Measurements from ENCODE around the gene STPG4. TPM values are rescaled to one million over a fixed set of nuclear protein-coding genes. Genes with fewer than 3 reads are reported as not detected.
"Not testable (repeated sequence)": the region's sequence is repeated elsewhere in the genome, so short reads cannot be mapped to it uniquely, and the experiment has no call there.

STPG4 gene
- total RNA-seq, 3 donors from 2014 or later (not counting 1 experiment from before 2014, with no cell fraction given), result 0.21 to 0.65 TPM; not detected in 1

DNA sequence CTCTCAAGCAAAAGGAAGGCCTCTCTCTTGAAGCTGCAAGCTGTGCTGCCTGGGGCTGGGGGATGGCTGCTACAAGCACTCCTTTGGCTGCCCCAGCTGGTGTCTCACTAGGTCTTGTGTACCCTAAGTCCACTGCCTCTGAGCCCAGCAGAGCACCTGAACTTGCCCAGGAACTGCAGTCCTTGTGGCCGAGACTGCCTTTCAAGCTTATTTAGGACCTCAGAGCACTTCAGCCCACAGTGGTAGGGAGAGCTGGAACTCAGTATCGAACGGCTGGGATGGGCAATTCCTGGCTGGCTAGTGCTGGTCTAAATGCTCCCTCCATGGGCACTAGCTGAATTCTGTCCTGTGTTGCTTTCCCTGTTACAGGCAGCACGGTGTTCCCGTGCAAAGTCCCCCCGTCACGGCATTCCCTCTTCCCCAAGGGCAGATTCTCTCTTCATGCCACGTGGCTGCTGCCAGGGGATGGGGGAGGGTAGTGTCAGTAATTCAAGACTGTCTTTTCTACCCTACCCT is 25.9 kb downstream of the STPG4 start:
- peaks cover 5 to 7% of the 10 kb centered on the region in 2 donors for H3K27me3 Mint-ChIP-seq (ENCODE audit: low read depth in 2 of 2)
- Histone ChIP-seq H3K36me3 (ENCODE audit: control insufficient read depth, insufficient read depth, low read length) (no peaks in the 10 kb centered on the region), H3K4me3 (ENCODE audit: low read length) (no peak overlapping the region), H3K9me3 (ENCODE audit: control insufficient read depth, insufficient read depth, low read length) (no peaks in the 10 kb centered on the region), H3K27ac (ENCODE audit: low read length) (no peak overlapping the region), H3K27me3 (ENCODE audit: control insufficient read depth, insufficient read depth, low read length) (no peaks in the 10 kb centered on the region), H3K4me1 (ENCODE audit: control insufficient read depth, insufficient read depth, low read length) (no peaks in the 10 kb centered on the region)
- no peak overlapping the region for H3K27ac Mint-ChIP-seq
- intact Hi-C loops (cut with micrococcal nuclease), result no loop called here
- no peaks in the 10 kb centered on the region for H3K4me1 Mint-ChIP-seq
- ATAC-seq (no peak), DNase-seq (no peak)
- H3K36me3 Mint-ChIP-seq, result no peaks in the 10 kb centered on the region
- 96% methylated on average over 7 of the region's 8 CpGs for WGBS (ENCODE audit: insufficient coverage)
- TF ChIP-seq, protein P1, sequence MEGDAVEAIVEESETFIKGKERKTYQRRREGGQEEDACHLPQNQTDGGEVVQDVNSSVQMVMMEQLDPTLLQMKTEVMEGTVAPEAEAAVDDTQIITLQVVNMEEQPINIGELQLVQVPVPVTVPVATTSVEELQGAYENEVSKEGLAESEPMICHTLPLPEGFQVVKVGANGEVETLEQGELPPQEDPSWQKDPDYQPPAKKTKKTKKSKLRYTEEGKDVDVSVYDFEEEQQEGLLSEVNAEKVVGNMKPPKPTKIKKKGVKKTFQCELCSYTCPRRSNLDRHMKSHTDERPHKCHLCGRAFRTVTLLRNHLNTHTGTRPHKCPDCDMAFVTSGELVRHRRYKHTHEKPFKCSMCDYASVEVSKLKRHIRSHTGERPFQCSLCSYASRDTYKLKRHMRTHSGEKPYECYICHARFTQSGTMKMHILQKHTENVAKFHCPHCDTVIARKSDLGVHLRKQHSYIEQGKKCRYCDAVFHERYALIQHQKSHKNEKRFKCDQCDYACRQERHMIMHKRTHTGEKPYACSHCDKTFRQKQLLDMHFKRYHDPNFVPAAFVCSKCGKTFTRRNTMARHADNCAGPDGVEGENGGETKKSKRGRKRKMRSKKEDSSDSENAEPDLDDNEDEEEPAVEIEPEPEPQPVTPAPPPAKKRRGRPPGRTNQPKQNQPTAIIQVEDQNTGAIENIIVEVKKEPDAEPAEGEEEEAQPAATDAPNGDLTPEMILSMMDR (IDR thresholded peaks at IDR 0.05), result no peak
- H3K4me3 Mint-ChIP-seq, result no peak overlapping the region
- no peaks in the 10 kb centered on the region for H3K9me3 Mint-ChIP-seq

DNA sequence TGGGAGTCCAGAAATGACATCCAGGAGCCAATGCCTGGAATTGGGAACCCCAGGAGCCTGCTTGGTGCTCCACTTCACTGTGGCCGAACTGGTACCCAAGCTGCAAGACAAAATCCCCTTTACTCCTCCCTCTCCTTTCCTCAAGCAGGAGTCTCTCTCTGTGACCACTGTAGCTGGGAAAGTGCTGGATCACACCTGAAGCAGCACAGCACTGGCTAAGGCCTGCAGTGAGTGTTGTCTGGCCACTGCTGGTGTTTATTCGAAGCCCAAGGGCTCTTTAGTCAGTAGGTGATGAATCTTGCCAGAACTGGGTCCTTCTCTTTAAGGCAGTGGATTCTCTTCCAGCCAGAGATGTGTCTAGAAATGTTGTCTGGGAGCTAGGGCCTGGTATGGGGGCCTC is 26.4 kb downstream of the STPG4 start:
- no peaks in the 10 kb centered on the region for H3K4me1 Mint-ChIP-seq
- H3K27ac Mint-ChIP-seq, result no peak overlapping the region
- no peak overlapping the region for H3K4me3 ChIP-seq (ENCODE audit: low read length)
- no peaks in the 10 kb centered on the region for H3K36me3 ChIP-seq (ENCODE audit: control insufficient read depth, insufficient read depth, low read length)
- peaks cover 5 to 10% of the 10 kb centered on the region in 2 donors for H3K27me3 Mint-ChIP-seq (ENCODE audit: low read depth in 2 of 2)
- H3K36me3 Mint-ChIP-seq, result no peaks in the 10 kb centered on the region
- ATAC-seq, result no peak
- H3K27ac ChIP-seq (ENCODE audit: low read length), result no peak overlapping the region
- no peaks in the 10 kb centered on the region for H3K27me3 ChIP-seq (ENCODE audit: control insufficient read depth, insufficient read depth, low read length)
- no peaks in the 10 kb centered on the region for H3K4me1 ChIP-seq (ENCODE audit: control insufficient read depth, insufficient read depth, low read length)
- TF ChIP-seq, protein P1 (IDR thresholded peaks at IDR 0.05), result no peak
- 87% methylated on average over 2 of the region's 2 CpGs for WGBS (ENCODE audit: insufficient coverage)
- H3K9me3 Mint-ChIP-seq, result no peaks in the 10 kb centered on the region
- DNase-seq, result no peak
- no peaks in the 10 kb centered on the region for H3K9me3 ChIP-seq (ENCODE audit: control insufficient read depth, insufficient read depth, low read length)
- no peak overlapping the region for H3K4me3 Mint-ChIP-seq
- intact Hi-C loops (cut with micrococcal nuclease), result no loop called here

- Mint-ChIP-seq H3K36me3 (no peaks in the 10 kb centered on the region), H3K27ac (no peak overlapping the region), H3K4me3 (no peak overlapping the region), H3K9me3 (no peaks in the 10 kb centered on the region), H3K4me1 (no peaks in the 10 kb centered on the region), H3K27me3 (ENCODE audit: low read depth in 2 of 2) (peaks cover 5 to 10% of the 10 kb centered on the region in 2 donors)
- ATAC-seq (no peak), DNase-seq (peak in 1 of 2 donors; percentile 8)
- intact Hi-C loops (cut with micrococcal nuclease), result no loop called here
- Histone ChIP-seq H3K27ac (ENCODE audit: low read length) (no peak overlapping the region), H3K9me3 (ENCODE audit: control insufficient read depth, insufficient read depth, low read length) (no peaks in the 10 kb centered on the region), H3K36me3 (ENCODE audit: control insufficient read depth, insufficient read depth, low read length) (no peaks in the 10 kb centered on the region), H3K4me1 (ENCODE audit: control insufficient read depth, insufficient read depth, low read length) (no peaks in the 10 kb centered on the region), H3K27me3 (ENCODE audit: control insufficient read depth, insufficient read depth, low read length) (no peaks in the 10 kb centered on the region), H3K4me3 (ENCODE audit: low read length) (no peak overlapping the region)
- TF ChIP-seq, protein P1 (IDR thresholded peaks at IDR 0.05), result no peak
- WGBS (ENCODE audit: insufficient coverage), result 79% methylated on average over 7 of the region's 7 CpGs
Observed at GRCh38 chr2:47127862-47128543, 27.1 kb downstream of the STPG4 start.

DNA sequence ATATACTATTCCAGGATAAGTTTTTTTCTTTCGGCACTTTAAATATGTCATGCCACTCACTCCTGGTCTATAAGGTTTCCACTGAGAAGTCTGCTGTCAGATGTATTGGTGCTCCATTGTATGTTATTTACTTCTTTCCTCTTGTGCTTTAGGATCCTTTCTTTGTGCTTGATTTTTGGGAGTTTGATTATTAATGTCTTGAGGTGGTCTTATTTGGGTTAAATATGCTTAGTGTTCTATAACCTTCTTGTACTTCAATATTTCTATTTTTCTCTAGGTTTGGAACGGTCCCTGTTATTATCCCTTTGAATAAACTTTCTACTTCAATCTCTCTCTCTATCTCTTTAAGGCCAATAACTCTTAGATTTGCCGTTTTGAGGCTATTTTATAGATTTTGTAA is 28.3 kb downstream of the STPG4 start:
- Histone ChIP-seq H3K27ac (ENCODE audit: low read length) (no peak overlapping the region), H3K36me3 (ENCODE audit: control insufficient read depth, insufficient read depth, low read length) (no peaks in the 10 kb centered on the region), H3K27me3 (ENCODE audit: control insufficient read depth, insufficient read depth, low read length) (no peaks in the 10 kb centered on the region), H3K4me1 (ENCODE audit: control insufficient read depth, insufficient read depth, low read length) (no peaks in the 10 kb centered on the region), H3K9me3 (ENCODE audit: control insufficient read depth, insufficient read depth, low read length) (no peaks in the 10 kb centered on the region), H3K4me3 (ENCODE audit: low read length) (no peak overlapping the region)
- Mint-ChIP-seq H3K27me3 (ENCODE audit: low read depth in 2 of 2) (peaks cover 5 to 10% of the 10 kb centered on the region in 2 donors), H3K27ac (no peak overlapping the region), H3K9me3 (no peaks in the 10 kb centered on the region), H3K4me3 (no peak overlapping the region), H3K4me1 (no peaks in the 10 kb centered on the region), H3K36me3 (no peaks in the 10 kb centered on the region)
- TF ChIP-seq, protein P1 (IDR thresholded peaks at IDR 0.05), result no peak
- DNase-seq (no peak), ATAC-seq (no peak)
- no CpG with 5 or more reads among the region's 3 CpGs for WGBS (ENCODE audit: insufficient coverage)
- intact Hi-C loops (cut with micrococcal nuclease), result no loop called here

GRCh38 chr2:47124740-47125139 is 30.4 kb downstream of the STPG4 start:
- H3K27ac Mint-ChIP-seq; DNase-seq; H3K27ac ChIP-seq (ENCODE audit: low read length); H3K27me3 ChIP-seq (ENCODE audit: control insufficient read depth, insufficient read depth, low read length); H3K36me3 Mint-ChIP-seq; H3K9me3 Mint-ChIP-seq; H3K4me3 ChIP-seq (ENCODE audit: low read length); intact Hi-C loops (cut with micrococcal nuclease); H3K9me3 ChIP-seq (ENCODE audit: control insufficient read depth, insufficient read depth, low read length); H3K4me1 Mint-ChIP-seq; ATAC-seq; H3K4me1 ChIP-seq (ENCODE audit: control insufficient read depth, insufficient read depth, low read length); H3K36me3 ChIP-seq (ENCODE audit: control insufficient read depth, insufficient read depth, low read length); H3K4me3 Mint-ChIP-seq: not testable (repeated sequence)
- WGBS (ENCODE audit: insufficient coverage), result 100% methylated on average over 2 of the region's 4 CpGs
- peaks cover 5 to 20% of the 10 kb centered on the region in 2 donors for H3K27me3 Mint-ChIP-seq (ENCODE audit: low read depth in 2 of 2)
